Forelimb muscle (tissue), 1 donor: ENCODE data around the gene DPH7. TPM values are rescaled to one million over a fixed set of nuclear protein-coding genes. Genes with fewer than 3 reads are reported as not detected.
"Not testable (repeated sequence)": the region's sequence is repeated elsewhere in the genome, so short reads cannot be mapped to it uniquely, and the experiment has no call there.

Experiments used
- DNase-seq: peaks from one replicate; pipeline ENCODE4 v3.0.0-alpha.2; 2013; ENCODE audit warnings: low read depth
- polyA plus RNA-seq: library from polyadenylated mRNA; unstranded; fragments of 120-200 nt; gene quantifications from one replicate; pipeline ENCODE4 v1.2.1, GENCODE V29; 2013; ENCODE audit not compliant: insufficient read length

The DPH7 gene
- polyA plus RNA-seq, 1 donor = 28.0 TPM

DNA sequence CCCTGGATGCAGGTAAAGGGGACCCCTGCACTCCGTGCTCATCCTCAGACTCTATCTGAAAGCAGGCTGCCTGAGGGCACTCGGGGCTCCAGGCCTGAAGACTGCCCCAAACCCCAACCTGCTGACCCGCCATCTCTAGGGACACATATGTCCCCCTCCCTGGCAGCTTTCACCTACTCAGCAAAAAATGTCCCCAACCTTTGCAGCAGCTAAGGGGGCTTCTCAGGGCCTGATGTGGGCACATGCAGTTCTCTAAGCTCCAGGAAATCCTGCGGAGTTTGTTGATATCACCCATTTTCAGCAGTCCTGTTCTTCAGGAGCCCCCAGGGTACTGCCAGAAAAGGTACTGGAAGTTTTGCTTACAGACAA, 2.2 kb upstream of the DPH7 start:
- no peak for DNase-seq

DNA sequence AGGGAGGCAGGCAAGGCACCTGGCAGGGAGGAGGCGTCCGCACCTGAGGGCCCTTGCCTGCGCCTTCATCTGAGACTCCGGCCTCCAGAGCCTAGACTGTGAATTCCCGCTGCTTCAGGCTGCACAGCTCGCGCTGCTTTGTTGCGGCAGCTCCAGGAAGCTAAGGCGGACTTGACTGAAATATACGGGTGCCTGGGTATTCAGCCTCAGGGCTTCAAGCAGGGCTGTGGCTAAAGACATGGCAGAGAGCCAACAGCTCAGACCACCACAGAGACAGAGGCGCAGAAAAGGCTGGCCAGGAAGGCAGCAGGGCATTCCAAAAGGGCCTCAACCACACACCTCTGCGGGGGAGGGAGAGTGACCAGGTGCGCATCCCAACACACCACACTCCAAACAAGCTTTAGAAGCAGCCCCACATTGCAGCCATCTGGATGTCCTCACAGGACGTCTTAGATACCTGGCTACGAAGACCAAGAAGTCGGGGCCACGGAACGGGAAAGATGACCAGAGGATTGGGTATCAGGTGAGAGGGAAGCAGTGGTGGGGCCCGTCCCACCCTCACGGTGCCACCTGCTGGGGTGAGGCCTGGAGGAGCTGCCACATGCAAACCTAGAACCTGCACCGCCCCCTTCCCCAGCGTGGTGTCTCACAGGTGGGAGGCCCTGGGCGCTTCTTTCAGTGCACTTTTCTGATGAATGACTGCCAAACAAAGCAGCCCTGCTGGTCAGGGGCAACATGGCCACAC, 1.7 kb upstream of the DPH7 start:
- DNase-seq = no peak

DNA sequence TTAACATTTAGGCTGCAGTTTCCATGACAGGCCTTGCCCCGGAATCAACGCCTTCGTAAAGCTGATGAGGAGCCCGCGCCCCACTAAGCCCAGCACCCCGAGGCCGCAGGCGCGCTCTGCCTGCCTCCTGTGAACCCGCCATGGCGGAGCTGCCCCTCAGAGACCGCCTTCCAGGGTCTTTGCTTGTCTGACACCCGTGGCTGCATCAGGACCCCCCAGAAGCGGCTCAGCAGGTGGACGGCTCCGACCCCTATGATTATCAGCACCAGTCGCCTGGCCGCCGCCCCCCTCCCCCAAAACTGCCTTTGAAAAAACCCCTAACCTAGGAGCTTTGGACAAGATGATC, 507 bp upstream of the DPH7 start:
- no peak for DNase-seq

DNA sequence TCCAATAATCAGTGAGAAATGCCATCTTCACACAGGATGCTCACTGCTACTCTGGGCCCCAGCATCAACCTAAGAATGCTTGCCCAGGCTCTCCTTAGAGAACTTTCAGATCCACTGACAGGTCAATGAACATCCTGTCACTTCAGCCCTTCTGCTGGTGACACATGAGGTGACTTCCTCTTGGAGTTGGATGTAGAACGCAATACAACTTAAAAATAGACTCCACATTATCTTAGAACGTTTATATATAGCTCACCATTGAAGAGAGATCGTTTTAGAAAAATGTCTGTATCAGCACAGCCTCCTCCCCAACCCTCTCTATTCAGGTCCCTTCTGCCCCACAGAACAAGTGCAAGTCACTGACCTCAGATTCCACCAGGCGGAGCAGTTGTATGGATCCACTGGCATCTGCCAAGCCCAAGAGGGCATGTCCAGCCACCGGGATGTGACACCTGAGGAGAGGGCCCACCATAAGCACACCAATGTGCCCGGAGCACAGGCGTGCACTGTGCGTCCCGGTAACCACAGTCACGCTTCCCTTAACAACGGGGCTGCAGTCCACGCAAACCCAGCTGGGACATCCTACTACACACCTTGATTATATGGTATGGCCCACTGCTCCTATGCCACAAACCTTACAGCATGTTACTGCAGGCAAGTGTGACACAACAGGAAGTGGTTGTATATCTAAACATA, 2.9 kb downstream of the DPH7 start:
- no peak for DNase-seq

DNA sequence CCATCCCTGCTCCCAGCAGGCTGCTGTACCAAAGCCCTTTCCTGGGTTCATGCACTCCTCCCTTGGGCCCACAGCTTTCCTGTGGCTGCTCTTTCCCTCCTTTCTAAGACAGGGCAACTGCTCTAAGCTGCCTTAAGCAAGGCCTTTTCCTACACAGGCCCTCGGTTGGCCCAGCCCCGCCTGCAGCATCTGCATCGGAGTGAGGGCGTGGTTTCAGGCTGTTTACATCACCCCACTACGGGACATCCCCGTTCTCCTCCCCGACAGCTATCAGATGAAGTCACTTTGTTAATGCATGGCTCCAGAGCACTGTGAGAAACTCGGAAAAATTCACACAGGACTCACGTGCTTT, 3.4 kb downstream of the DPH7 start:
- no peak for DNase-seq

DNA sequence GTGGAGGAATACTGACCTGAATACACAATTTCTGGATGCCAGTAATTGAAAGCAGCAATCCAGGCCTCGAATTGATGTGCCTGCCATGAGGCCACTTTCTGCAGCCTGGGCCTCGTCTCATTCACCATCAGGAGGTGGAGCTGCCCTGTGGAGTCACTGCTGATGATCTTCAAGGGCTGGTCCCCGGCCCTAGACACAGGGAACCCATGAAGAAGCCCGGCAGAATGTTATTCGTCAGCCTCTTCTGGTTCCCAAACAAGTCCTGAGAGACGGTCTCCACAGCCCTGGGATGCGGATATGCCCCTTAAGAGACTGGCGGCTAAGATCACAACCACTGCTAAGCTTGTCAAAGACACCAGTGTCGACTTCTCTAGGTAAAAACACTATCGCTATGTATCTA, 4.5 kb downstream of the DPH7 start:
- DNase-seq = no peak

DNA sequence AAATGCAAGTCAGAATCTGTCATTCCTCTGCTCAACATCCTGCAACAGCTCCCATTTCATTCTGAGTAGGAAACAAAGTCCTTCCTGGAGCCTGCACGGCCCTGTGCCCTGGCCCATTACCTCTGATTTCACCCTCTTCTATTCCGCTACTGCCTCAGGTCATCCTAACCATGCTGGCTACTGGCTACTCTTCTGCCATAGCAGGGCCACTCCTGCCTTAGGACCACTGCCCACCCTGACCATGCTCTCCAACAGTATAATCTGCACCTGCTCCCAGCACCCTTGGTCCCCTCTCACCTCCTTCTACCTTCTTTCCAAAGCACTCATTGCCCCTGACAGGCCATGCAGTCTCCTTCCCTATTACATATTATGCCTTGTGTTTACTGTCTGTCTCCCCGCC, 8.2 kb downstream of the DPH7 start:
- DNase-seq = no peak

DNA sequence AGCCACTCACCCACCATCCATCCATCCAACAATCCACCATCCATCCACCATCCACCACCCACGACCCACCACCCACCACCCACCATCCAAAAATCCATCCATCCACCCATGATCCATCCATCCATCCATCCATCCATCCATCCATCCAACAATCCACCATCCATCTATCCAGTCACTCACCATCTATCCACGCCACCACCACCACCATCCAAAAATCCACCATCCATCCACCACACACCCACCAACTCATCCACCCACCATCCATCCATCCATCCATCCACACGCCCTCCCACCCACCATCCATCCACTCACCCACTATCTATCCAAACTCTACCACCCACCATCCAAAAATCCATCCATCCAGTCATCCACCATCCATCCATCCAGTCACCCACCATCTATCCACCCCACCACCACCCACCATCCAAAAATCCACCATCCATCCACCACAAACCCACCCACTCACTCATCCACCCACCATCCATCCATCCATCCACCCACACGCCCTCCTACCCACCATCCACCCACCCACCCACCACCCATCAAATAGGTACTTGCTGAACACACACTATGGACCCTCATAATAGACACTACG, 9.0 kb downstream of the DPH7 start:
- no peak for DNase-seq

DNA sequence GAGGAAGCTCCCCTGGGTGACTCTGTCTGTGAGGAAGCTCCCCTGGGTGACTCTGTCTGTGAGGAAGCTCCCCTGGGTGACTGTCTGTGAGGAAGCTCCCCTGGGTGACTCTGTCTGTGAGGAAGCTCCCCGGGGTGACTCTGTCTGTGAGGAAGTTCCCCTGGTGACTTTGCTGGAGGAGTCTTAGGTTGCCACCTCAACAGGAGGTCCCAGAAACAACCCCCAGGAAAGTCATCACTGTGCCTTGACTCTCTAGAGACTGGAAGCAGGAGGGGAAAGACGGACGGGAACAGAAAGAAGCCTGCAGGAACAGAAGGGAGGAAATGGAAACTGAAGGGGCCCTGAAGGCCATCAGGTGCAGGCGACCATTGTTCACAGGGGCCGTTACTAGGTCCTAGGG, 10.3 kb downstream of the DPH7 start:
- not testable (repeated sequence) for DNase-seq

DNA sequence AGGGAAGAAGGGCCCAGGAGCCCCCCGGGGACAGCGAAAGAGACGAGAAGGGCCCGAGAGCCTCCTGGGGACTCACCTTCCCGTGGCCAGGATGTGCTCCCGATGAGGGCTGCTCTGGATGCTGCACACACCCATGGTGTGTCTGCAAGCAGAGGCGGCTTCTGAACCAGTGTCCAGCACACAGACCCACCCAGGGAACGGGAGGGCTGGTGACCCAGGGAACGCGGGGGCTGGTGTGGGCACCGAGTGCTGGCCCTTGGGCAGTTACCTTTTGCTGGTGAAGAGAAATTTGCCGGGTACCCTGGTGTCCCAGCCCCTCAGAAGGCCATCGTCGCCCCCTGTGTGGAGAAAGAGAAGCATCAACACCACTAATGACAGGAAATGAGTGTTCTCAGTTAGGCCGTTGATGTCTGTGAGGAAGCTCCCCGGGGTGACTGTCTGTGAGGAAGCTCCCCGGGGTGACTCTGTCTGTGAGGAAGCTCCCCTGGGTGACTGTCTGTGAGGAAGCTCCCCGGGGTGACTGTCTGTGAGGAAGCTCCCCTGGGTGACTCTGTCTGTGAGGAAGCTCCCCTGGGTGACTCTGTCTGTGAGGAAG, 13.8 kb downstream of the DPH7 start:
- no peak for DNase-seq

DNA sequence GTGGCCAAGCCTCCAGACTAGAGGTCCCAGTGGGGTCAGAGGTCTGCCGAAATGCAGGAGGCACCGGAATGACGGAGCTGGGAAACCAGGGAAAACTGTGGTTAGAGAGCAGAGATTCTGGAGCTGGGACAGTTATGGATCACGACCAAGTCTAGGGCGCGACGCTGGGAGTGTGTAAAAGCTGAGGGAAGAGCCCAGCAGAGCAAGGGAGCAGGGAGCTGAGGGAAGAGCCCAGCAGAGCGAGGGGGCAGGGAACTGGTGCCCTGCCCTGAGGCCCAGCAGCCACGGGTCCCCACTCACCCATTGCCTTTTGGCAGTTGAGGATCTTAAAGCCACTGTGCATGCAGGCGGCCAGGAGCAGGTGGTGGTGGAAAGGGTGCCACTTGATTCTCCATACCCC, 14.6 kb downstream of the DPH7 start:
- no peak for DNase-seq

DNA sequence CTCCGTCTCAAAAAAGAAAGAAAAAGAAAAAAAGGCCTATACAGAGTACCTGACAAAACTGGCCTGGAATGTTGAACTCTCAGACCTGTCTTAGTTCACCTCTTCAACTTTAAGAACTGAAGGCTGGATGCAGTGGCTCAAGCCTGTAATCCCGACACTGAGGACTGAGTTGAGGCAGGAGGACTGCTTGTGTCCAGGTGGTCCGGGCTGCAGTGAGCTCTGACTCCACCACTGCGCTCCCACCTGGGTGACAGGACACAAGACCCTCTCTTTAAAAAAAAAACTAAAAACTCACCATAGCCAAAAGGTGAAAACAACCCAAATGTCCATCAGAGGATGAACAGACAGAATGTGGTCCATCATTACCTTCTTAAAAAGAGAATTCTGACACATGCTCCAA, 20.6 kb downstream of the DPH7 start:
- no peak for DNase-seq

DNA sequence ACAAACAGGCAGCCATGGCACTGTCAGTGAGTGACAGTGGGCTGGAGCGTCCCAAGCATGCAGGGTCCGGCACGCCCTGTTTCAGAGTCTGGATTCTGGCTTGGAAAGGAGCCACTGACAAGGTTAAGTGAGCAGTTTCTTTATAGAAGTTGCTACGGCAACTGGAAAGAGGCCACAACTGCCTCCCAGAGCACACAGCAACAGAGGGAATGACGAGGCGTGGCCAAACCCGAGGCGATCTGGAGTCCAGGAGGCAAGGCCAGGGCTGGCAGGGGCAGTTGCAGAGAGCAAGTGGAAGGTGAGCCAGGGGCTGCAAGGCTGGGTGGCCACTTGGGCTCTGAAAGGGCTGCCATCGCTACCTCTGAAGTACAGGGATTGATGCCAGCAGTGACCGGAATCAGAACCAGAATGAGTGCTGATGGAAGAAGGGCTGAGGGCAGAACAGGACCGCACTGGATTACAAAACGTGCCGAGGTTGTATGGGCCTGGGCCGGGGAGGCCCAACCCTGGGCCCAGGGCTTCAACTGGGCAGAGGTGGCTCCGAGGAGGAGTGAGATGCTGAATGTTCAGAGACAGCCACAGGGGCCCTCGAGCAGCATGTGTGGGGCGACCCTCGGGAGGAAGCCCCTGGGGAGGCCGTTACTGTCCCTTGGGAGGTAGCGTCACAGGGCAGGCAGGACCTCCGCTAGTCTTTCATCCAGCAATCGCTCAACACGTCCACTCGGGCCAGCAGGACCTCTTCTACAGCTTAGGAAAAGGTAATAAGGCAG, 22.5 kb downstream of the DPH7 start:
- no peak for DNase-seq

DNA sequence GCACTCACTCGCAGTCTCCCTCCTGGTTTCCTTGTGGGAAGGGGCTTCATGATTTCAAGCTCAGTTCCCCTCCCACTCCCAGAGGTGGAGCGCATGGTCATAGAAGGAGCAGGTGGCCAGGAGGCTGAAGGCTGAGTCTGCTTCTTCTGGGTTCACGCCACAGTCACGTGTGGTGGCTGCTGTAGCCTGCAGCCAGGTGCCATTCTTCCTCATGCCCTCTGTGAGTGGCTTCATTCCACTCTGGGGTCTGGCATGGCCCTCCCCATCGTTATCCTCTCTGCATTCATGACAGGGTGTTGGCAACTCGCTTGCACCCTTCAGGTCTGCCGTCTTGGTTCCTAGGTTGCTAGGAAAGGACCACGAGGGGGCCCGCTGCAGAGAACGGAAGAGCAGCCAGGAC, 23.5 kb downstream of the DPH7 start:
- no peak for DNase-seq

DNA sequence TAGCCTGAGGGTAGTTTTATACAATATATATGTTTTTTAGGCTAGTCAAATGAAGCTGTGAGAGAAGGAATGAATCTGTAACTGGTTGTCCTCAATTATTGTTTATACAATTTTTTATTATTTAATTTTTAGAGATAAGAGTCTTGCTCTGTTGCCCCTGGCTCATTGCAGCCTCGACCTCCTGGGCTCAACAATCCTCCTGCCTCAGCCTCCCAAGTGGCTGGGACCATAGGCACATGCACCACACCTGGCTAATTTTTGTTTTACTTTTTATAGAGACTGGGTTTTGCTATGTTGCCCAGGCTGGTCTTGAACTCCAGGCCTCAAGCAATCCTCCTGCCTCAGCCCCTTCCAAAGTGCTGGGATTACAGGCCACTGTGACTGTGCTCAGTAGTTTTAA, 24.4 kb downstream of the DPH7 start:
- no peak for DNase-seq

DNA sequence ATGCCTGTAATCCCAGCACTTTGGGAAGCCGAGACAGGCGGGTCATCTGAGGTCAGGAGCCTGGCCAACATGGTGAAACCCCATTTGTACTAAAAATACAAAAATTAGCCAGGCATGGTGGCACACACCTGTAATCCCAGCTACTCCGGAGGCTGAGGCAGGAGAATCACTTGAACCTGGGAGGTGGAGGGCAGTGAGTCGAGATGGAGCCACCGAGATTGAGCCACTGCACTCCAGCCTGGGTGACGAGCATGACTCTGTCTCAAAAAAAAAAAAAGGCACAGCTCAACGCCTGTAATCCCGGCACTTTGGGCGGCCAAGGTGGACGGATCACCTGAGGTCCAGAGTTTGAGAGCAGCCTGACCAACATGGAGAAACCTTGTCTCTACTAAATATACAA, 25.1 kb downstream of the DPH7 start:
- not testable (repeated sequence) for DNase-seq

DNA sequence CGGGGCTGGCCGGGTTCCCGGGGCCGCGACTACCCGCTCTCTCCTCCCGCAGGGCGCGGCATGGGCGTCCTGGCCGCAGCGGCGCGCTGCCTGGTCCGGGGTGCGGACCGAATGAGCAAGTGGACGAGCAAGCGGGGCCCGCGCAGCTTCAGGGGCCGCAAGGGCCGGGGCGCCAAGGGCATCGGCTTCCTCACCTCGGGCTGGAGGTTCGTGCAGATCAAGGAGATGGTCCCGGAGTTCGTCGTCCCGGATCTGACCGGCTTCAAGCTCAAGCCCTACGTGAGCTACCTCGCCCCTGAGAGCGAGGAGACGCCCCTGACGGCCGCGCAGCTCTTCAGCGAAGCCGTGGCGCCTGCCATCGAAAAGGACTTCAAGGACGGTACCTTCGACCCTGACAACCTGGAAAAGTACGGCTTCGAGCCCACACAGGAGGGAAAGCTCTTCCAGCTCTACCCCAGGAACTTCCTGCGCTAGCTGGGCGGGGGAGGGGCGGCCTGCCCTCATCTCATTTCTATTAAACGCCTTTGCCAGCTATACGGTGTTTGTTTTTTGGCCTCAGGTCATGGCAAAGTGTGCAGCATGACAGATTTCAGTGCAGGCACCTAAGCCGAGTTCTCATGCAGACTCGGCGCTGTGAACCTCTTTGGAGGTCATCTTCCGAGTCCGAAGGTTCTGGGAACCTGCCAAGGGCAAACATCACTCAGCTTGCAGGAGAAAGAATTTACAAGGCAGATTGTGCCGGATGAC, 26.5 kb downstream of the DPH7 start:
- DNase-seq = no peak

DNA sequence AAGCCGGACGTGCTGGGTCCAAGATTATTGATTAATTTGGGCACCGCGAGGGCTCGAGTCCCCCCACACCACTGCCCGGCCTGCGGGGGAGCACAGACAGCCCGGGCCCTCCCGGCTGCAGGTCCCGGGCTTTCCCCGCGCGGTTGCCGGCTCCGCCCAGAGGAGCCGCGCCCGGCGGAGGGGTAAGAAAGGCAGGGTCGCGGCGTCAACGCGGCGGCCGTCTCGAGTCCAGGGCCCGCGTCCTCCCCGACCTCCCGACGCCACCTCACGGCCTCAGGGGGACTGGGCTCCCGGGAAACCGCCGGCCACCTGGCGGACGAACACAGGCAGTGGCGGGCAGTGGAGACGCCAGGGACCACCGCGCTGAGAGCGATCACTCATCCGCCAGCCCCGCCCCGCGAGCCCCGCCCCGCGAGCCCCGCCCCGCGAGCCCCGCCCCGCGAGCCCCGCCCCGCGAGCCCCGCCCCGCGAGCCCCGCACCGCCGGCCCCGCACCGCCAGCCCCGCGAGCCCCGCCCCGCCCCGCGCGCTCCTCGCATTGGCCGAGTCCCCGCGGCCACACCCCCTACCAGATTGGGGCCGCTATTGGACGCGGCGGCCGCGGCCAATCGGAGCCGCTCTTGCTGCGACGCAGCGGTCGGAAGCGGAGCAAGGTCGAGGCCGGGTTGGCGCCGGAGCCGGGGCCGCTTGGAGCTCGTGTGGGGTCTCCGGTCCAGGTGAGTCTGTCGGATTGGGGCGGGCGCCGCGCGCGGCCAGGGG, 27.3 kb downstream of the DPH7 start, which contains the start of gene MRPL41:
Gene MRPL41, plus strand, starts transcription at position 616 of the 758 bp plus-strand sequence. CDS start 203 bp downstream, outside the sequence.
- DNase-seq = peak; percentile 62

DNA sequence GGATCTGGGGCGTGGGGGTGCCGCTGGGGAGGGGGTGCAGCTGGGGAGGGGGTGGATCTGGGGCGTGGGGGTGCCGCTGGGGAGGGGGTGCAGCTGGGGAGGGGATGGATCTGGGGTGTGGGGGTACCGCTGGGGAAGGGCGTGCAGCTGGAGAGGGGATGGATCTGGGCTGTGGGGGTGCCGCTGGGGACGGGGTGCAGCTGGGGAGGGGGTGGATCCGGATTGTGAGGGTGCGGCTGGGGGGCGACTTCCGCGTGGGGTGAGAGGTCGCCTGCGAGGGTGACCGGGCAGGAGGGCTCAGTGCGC, 27.8 kb downstream of the DPH7 start:
- not testable (repeated sequence) for DNase-seq

DNA sequence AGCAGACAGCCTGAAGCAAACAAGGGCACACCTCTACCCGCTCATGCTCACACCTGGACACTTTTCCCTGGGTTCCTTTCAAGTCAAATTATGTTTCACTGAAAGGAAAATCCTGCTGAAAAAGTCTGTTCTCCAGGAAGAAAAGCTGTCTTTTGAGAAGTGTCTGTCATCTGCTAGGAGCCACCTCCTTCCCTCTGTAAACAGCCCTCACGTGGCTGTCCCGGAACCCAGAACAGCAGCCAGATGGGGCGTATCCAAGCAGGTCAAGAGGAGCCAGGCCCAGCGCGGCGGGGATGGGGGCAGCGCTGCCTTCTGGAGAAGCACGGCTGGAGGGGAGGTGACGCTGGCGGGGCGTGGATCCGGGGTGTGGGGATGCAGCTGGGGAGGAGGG, 28.5 kb downstream of the DPH7 start, which contains the start of gene PNPLA7:
Gene PNPLA7, minus strand, starts transcription at position 172 of the 391 bp plus-strand sequence. CDS start 205 bp downstream, outside the sequence.
- peak; percentile 63 for DNase-seq
